OCI-LY3 (cell line): ENCODE results near the gene AMMECR1.
"Not testable (repeated sequence)": the region's sequence is repeated elsewhere in the genome, so short reads cannot be mapped to it uniquely, and the experiment has no call there.

Experiments
- H2AFZ ChIP-seq: fragments of 200-600, 300-600 bp; shearing (Covaris generic); 2 replicates; pipeline ENCODE4 v1.6.0; 2014; ENCODE audit warnings: antibody characterized with exemption, low read depth, low read length
- H3K27ac ChIP-seq: fragments of 200-600, 300-600 bp; sonication (generic); 2 replicates; pipeline ENCODE4 v1.5.1; 2014; ENCODE audit warnings: mild to moderate bottlenecking, low read length, moderate library complexity, mixed read lengths
- H3K27me3 ChIP-seq: fragments of 200-600, 300-600 bp; sonication (generic); 2 replicates; pipeline ENCODE4 v1.6.1; 2014; ENCODE audit warnings: low read depth, low read length, mixed read lengths
- H3K36me3 ChIP-seq: fragments of 200-600, 300-600 bp; sonication (generic); replicated peaks from 2 replicates; pipeline ENCODE3; 2014; ENCODE audit warnings: low read depth, low read length, mixed read lengths
- H3K4me1 ChIP-seq: fragments of 300-600, 200-600 bp; sonication (generic); 2 replicates; pipeline ENCODE4 v1.6.1; 2014; ENCODE audit warnings: low read length, mixed read lengths
- H3K4me2 ChIP-seq: fragments of 200-600, 300-600 bp; sonication (generic); 2 replicates; pipeline ENCODE4 v1.6.1; 2014; ENCODE audit warnings: low read length, mixed read lengths
- H3K4me3 ChIP-seq: fragments of 300-600, 200-600 bp; sonication (generic); 2 replicates; pipeline ENCODE4 v1.5.1; 2014; ENCODE audit warnings: antibody characterized with exemption, mild to moderate bottlenecking, low read length, moderate library complexity
- H3K79me2 ChIP-seq: fragments of 300-600, 200-600 bp; shearing (Covaris generic); 2 replicates; pipeline ENCODE4 v1.6.1; 2014; ENCODE audit warnings: mild to moderate bottlenecking, low read length, mixed read lengths
- H3K9ac ChIP-seq: fragments of 300-600, 200-600 bp; shearing (Covaris generic); 2 replicates; pipeline ENCODE4 v1.6.0; 2014; ENCODE audit warnings: mild to moderate bottlenecking, low read length, moderate library complexity
- H3K9me3 ChIP-seq: fragments of 200-600, 300-600 bp; shearing (Covaris generic); 2 replicates; pipeline ENCODE4 v1.6.1; 2014; ENCODE audit warnings: low read length, mixed read lengths; ENCODE audit not compliant: insufficient read depth
- H4K20me1 ChIP-seq: fragments of 200-600, 300-600 bp; sonication (generic); 2 replicates; pipeline ENCODE4 v1.6.1; 2016; ENCODE audit warnings: low read length, mixed read lengths; ENCODE audit not compliant: insufficient read depth
- CTCF ChIP-seq: fragments of 200-600, 300-600 bp; sonication (generic); IDR thresholded peaks from 2 replicates; pipeline ENCODE4 v1.5.1; 2014; ENCODE audit warnings: antibody characterized with exemption, low read length, low read depth
- EZH2phosphoT487 ChIP-seq: fragments of 200-600 bp; shearing (Covaris generic); IDR thresholded peaks from 2 replicates; pipeline ENCODE4 v1.6.1; 2018; ENCODE audit warnings: antibody characterized with exemption, mixed run types, low read depth

AMMECR1 gene

GRCh38 chrX:110331444-110332030 is 13.7 kb upstream of the AMMECR1 start:
- no peaks in the 10 kb centered on the region for H3K27me3 ChIP-seq
- no peak overlapping the region for H3K4me3 ChIP-seq
- peak overlapping the region; percentile 0; the same call in 1 of the 2 replicates for H3K4me2 ChIP-seq
- H3K36me3 ChIP-seq, result no peaks in the 10 kb centered on the region
- no peak overlapping the region for H2AFZ ChIP-seq
- H3K9me3 ChIP-seq, result no peaks in the 10 kb centered on the region
- H3K27ac ChIP-seq, result no peak overlapping the region
- peaks cover 8% of the 10 kb centered on the region for H3K4me1 ChIP-seq
- no peaks in the 10 kb centered on the region for H3K79me2 ChIP-seq
- TF ChIP-seq EZH2phosphoT487, result no peak
- TF ChIP-seq CTCF, result no peak
- no peak overlapping the region for H3K9ac ChIP-seq
- no peaks in the 10 kb centered on the region for H4K20me1 ChIP-seq

- H3K9ac ChIP-seq, H3K4me3 ChIP-seq, H2AFZ ChIP-seq, H3K79me2 ChIP-seq, H3K4me2 ChIP-seq, H3K36me3 ChIP-seq, H4K20me1 ChIP-seq, H3K9me3 ChIP-seq, H3K27me3 ChIP-seq, H3K4me1 ChIP-seq, H3K27ac ChIP-seq: not testable (repeated sequence)
Observed at GRCh38 chrX:110328613-110329012, 10.7 kb upstream of the AMMECR1 start.

GRCh38 chrX:110327336-110327735 is 9.5 kb upstream of the AMMECR1 start:
- Histone ChIP-seq H3K9ac (no peak overlapping the region), H4K20me1 (no peaks in the 10 kb centered on the region), H3K27ac (no peak overlapping the region), H3K4me2 (no peak overlapping the region), H3K79me2 (no peaks in the 10 kb centered on the region), H3K4me3 (no peak overlapping the region), H3K4me1 (peaks cover 8% of the 10 kb centered on the region), H3K36me3 (no peaks in the 10 kb centered on the region), H3K9me3 (no peaks in the 10 kb centered on the region), H3K27me3 (no peaks in the 10 kb centered on the region), H2AFZ (no peak overlapping the region)
- TF ChIP-seq CTCF (no peak), EZH2phosphoT487 (no peak)

GRCh38 chrX:110326712-110327111 is 8.8 kb upstream of the AMMECR1 start:
- Histone ChIP-seq H3K27me3 (no peaks in the 10 kb centered on the region), H3K27ac (no peak overlapping the region), H2AFZ (no peak overlapping the region), H3K9ac (no peak overlapping the region), H3K4me2 (no peak overlapping the region), H3K79me2 (no peaks in the 10 kb centered on the region), H3K9me3 (no peaks in the 10 kb centered on the region), H4K20me1 (no peaks in the 10 kb centered on the region), H3K4me3 (no peak overlapping the region), H3K36me3 (no peaks in the 10 kb centered on the region), H3K4me1 (peaks cover 9% of the 10 kb centered on the region)
- no peak for TF ChIP-seq EZH2phosphoT487
- TF ChIP-seq CTCF, result no peak
